Measurements from ENCODE around the gene CORO1C.
"Not testable (repeated sequence)": the region's sequence is repeated elsewhere in the genome, so short reads cannot be mapped to it uniquely, and the experiment has no call there.

Gene CORO1C

GRCh38 chr12:108752387-108752786 is 21.1 kb upstream of the CORO1C start:
- TF ChIP-seq CTCF (IDR thresholded peaks at IDR 0.05; ENCODE audit: borderline replicate concordance, extremely low read depth, low read length, poor library complexity, severe bottlenecking) (no peak), EZH2 (IDR thresholded peaks at IDR 0.05; ENCODE audit: borderline replicate concordance, low read depth, low read length, severe bottlenecking) (no peak)
- H3K9me3 ChIP-seq (ENCODE audit: insufficient read depth, low read length, severe bottlenecking) = no peaks in the 10 kb centered on the region
- H3K27ac ChIP-seq (ENCODE audit: low read length) = no peak overlapping the region
- no peaks in the 10 kb centered on the region for H3K4me1 ChIP-seq (ENCODE audit: insufficient read depth, low read length)
- DNase-seq (no peak), ATAC-seq (ENCODE audit: insufficient read depth, low read depth) (no peak)
- H3K4me3 ChIP-seq (ENCODE audit: low read depth in 1 of 2, low read length in 2 of 2) = no peak overlapping the region
- H3K4me2 ChIP-seq (ENCODE audit: insufficient read depth, low read length) = no peak overlapping the region
- no peak overlapping the region for H2AFZ ChIP-seq (ENCODE audit: low read depth, low read length)
- H3K79me2 ChIP-seq (ENCODE audit: insufficient read depth, low read length) = no peaks in the 10 kb centered on the region
- no peaks in the 10 kb centered on the region for H3K36me3 ChIP-seq (ENCODE audit: insufficient read depth, low read length)
- H3K9ac ChIP-seq (ENCODE audit: low read depth, low read length) = no peak overlapping the region
- H4K20me1 ChIP-seq (ENCODE audit: insufficient read depth, low read length) = no peaks in the 10 kb centered on the region
- H3K27me3 ChIP-seq (ENCODE audit: insufficient read depth, low read length, poor library complexity) = no peaks in the 10 kb centered on the region

- H2AFZ ChIP-seq (ENCODE audit: low read depth, low read length) = no peak overlapping the region
- no peak for TF ChIP-seq CTCF (IDR thresholded peaks at IDR 0.05; ENCODE audit: borderline replicate concordance, extremely low read depth, low read length, poor library complexity, severe bottlenecking)
- no peak for TF ChIP-seq EZH2 (IDR thresholded peaks at IDR 0.05; ENCODE audit: borderline replicate concordance, low read depth, low read length, severe bottlenecking)
- no peaks in the 10 kb centered on the region for H3K36me3 ChIP-seq (ENCODE audit: insufficient read depth, low read length)
- DNase-seq (no peak), ATAC-seq (ENCODE audit: insufficient read depth, low read depth) (no peak)
- no peak overlapping the region for H3K9ac ChIP-seq (ENCODE audit: low read depth, low read length)
- H3K4me3 ChIP-seq (ENCODE audit: low read depth in 1 of 2, low read length in 2 of 2) = no peak overlapping the region
- no peak overlapping the region for H3K4me2 ChIP-seq (ENCODE audit: insufficient read depth, low read length)
- no peaks in the 10 kb centered on the region for H3K9me3 ChIP-seq (ENCODE audit: insufficient read depth, low read length, severe bottlenecking)
- H3K27ac ChIP-seq (ENCODE audit: low read length) = no peak overlapping the region
- H3K4me1 ChIP-seq (ENCODE audit: insufficient read depth, low read length) = no peaks in the 10 kb centered on the region
- H3K79me2 ChIP-seq (ENCODE audit: insufficient read depth, low read length) = no peaks in the 10 kb centered on the region
- H3K27me3 ChIP-seq (ENCODE audit: insufficient read depth, low read length, poor library complexity) = no peaks in the 10 kb centered on the region
- H4K20me1 ChIP-seq (ENCODE audit: insufficient read depth, low read length) = no peaks in the 10 kb centered on the region
Measured at GRCh38 chr12:108751821-108752220, 20.5 kb upstream of the CORO1C start.

- H2AFZ ChIP-seq (ENCODE audit: low read depth, low read length); H3K79me2 ChIP-seq (ENCODE audit: insufficient read depth, low read length); H3K9ac ChIP-seq (ENCODE audit: low read depth, low read length); H3K4me1 ChIP-seq (ENCODE audit: insufficient read depth, low read length); H3K9me3 ChIP-seq (ENCODE audit: insufficient read depth, low read length, severe bottlenecking); ATAC-seq (ENCODE audit: insufficient read depth, low read depth); H3K27me3 ChIP-seq (ENCODE audit: insufficient read depth, low read length, poor library complexity); H3K27ac ChIP-seq (ENCODE audit: low read length); DNase-seq; H3K36me3 ChIP-seq (ENCODE audit: insufficient read depth, low read length); H3K4me2 ChIP-seq (ENCODE audit: insufficient read depth, low read length); H4K20me1 ChIP-seq (ENCODE audit: insufficient read depth, low read length); H3K4me3 ChIP-seq (ENCODE audit: low read depth in 1 of 2, low read length in 2 of 2): not testable (repeated sequence)
Measured at GRCh38 chr12:108751003-108751402, 19.7 kb upstream of the CORO1C start.

- Histone ChIP-seq H3K4me2 (ENCODE audit: insufficient read depth, low read length) (no peak overlapping the region), H3K27me3 (ENCODE audit: insufficient read depth, low read length, poor library complexity) (no peaks in the 10 kb centered on the region), H4K20me1 (ENCODE audit: insufficient read depth, low read length) (no peaks in the 10 kb centered on the region), H3K36me3 (ENCODE audit: insufficient read depth, low read length) (no peaks in the 10 kb centered on the region), H3K9me3 (ENCODE audit: insufficient read depth, low read length, severe bottlenecking) (no peaks in the 10 kb centered on the region), H2AFZ (ENCODE audit: low read depth, low read length) (no peak overlapping the region), H3K4me1 (ENCODE audit: insufficient read depth, low read length) (no peaks in the 10 kb centered on the region), H3K4me3 (ENCODE audit: low read depth in 1 of 2, low read length in 2 of 2) (no peak overlapping the region), H3K27ac (ENCODE audit: low read length) (no peak overlapping the region), H3K79me2 (ENCODE audit: insufficient read depth, low read length) (no peaks in the 10 kb centered on the region), H3K9ac (ENCODE audit: low read depth, low read length) (no peak overlapping the region)
- no peak for ATAC-seq (ENCODE audit: insufficient read depth, low read depth)
- TF ChIP-seq CTCF (IDR thresholded peaks at IDR 0.05; ENCODE audit: borderline replicate concordance, extremely low read depth, low read length, poor library complexity, severe bottlenecking) (no peak), EZH2 (IDR thresholded peaks at IDR 0.05; ENCODE audit: borderline replicate concordance, low read depth, low read length, severe bottlenecking) (no peak)
- DNase-seq = no peak
Measured at GRCh38 chr12:108750526-108750925, 19.2 kb upstream of the CORO1C start.

All from DND-41 (cell line).